Hepatocyte (in vitro differentiated cells): ENCODE data around the gene DCXR.

Experiments used
- CTCF ChIP-seq: fragments of 200-600 bp; sonication (generic); IDR thresholded peaks from 2 replicates; pipeline ENCODE4 v1.5.1; 2016; ENCODE audit warnings: antibody characterized with exemption, mild to moderate bottlenecking; ENCODE audit not compliant: poor library complexity
- EZH2 ChIP-seq: fragments of 200-600 bp; sonication (generic); IDR thresholded peaks from 2 replicates; pipeline ENCODE4 v1.6.1; 2016; ENCODE audit warnings: antibody characterized with exemption, mild to moderate bottlenecking, borderline replicate concordance
- EZH2phosphoT487 ChIP-seq: fragments of 200-600 bp; sonication (generic); IDR thresholded peaks from one replicate; pipeline ENCODE4 v1.6.1; 2018; ENCODE audit warnings: antibody characterized with exemption, mild to moderate bottlenecking, low read depth, moderate library complexity; ENCODE audit not compliant: unreplicated experiment, severe bottlenecking

DNA sequence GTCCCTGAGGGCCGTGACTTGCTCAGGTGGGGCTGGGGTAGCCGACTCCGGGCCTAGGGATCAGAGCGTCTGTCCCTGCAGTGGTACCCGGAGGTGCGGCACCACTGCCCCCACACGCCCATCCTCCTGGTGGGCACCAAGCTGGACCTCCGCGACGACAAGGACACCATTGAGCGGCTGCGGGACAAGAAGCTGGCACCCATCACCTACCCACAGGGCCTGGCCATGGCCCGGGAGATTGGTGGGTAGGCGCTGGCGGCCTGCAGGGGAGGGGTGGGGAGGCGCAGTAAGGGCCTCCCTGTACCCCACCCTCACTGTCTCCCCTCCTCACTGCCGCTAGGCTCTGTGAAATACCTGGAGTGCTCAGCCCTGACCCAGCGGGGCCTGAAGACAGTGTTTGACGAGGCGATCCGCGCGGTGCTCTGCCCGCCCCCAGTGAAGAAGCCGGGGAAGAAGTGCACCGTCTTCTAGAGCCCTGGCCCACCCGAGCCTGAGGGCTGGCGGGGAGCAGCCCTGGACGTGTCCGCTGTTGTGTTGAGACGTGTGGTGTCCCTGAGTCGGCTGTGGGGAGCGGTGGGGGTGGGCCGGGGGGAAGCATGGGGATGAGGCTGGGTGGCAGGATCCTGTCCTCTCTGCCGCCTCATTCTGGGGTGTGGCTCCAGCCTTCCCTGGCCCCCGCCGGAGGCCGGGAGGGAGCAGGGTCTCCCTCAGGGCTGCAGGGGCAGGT is 4.0 kb downstream of the DCXR start:
- TF ChIP-seq CTCF (no peak), EZH2 (no peak), EZH2phosphoT487 (no peak)
